Neural progenitor cell (in vitro differentiated cells): Measurements from ENCODE around the gene SEPTIN8.

Experiments used
- EZH2 ChIP-seq: fragments of 200-600 bp; sonication (generic); IDR thresholded peaks from 2 replicates; pipeline ENCODE4 v1.6.1; 2017; ENCODE audit warnings: antibody characterized with exemption, mild to moderate bottlenecking, moderate library complexity
- EZH2phosphoT487 ChIP-seq: fragments of 200-600 bp; sonication (generic); IDR thresholded peaks from 2 replicates; pipeline ENCODE4 v1.6.1; 2017; ENCODE audit warnings: antibody characterized with exemption
- TF ChIP-seq, protein P1 (sequence below): fragments of 200-600 bp; sonication (generic); IDR thresholded peaks from 2 replicates; pipeline ENCODE4 v1.5.1; 2017; ENCODE audit warnings: antibody characterized with exemption, mild to moderate bottlenecking

DNA sequence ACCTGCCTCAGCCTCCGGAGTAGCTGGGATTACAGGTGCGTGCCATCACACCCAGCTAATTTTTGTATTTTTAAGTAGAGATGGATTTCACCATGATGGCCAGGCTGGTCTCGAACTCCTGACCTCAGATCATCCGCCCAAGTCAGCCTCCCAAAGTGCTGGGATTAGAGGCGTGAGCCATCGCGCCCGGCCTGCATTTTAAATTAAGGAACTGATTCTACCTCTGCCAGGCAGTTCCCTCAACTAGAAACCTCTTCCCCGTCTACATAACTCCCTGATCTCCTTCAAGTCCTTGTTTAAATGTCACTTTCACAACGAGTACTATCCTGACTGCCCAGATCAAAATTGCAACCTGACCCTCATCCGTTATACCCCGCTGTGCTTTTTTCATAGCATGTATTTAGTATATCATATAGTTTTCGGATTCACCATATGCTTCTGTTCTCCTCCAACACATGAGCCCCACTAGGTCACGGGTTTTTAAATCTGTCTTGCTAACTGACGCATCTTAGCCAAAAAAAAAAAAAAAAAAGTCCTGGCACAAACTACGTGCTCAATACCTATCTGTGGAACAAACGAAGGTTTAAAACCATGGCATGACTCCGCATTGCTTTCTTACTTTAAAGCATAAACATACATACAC is 35.2 kb upstream of the SEPTIN8 start:
- TF ChIP-seq, protein P1, sequence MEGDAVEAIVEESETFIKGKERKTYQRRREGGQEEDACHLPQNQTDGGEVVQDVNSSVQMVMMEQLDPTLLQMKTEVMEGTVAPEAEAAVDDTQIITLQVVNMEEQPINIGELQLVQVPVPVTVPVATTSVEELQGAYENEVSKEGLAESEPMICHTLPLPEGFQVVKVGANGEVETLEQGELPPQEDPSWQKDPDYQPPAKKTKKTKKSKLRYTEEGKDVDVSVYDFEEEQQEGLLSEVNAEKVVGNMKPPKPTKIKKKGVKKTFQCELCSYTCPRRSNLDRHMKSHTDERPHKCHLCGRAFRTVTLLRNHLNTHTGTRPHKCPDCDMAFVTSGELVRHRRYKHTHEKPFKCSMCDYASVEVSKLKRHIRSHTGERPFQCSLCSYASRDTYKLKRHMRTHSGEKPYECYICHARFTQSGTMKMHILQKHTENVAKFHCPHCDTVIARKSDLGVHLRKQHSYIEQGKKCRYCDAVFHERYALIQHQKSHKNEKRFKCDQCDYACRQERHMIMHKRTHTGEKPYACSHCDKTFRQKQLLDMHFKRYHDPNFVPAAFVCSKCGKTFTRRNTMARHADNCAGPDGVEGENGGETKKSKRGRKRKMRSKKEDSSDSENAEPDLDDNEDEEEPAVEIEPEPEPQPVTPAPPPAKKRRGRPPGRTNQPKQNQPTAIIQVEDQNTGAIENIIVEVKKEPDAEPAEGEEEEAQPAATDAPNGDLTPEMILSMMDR, result no peak
- TF ChIP-seq EZH2phosphoT487, result no peak
- TF ChIP-seq EZH2, result peak; percentile 80
